ENCODE results near the gene TBCE. TPM values are rescaled to one million over a fixed set of nuclear protein-coding genes. Genes with fewer than 3 reads are reported as not detected.

Gene TBCE
- total RNA-seq, 2 experiments from 2014 or later, result 18.8 to 22.1 TPM

GRCh38 chr1:235329139-235329902, 37.9 kb upstream of the TBCE start:
- no peak overlapping the region for H3K4me3 Mint-ChIP-seq

GRCh38 chr1:235330918-235331285, 36.3 kb upstream of the TBCE start:
- peaks cover 13% of the 10 kb centered on the region for H3K36me3 Mint-ChIP-seq (ENCODE audit: low read depth)
- CTCF ChIA-PET, result interaction anchor here (0.6 to 2.7 kb wide), 6 partner anchors 14 to 225 kb away, joined by 3 to 17 read pairs (median 4); no protein-coding TSS in a partner anchor
- DNase-seq, result no peak
- no peak overlapping the region for H3K27ac Mint-ChIP-seq
- no peaks in the 10 kb centered on the region for H3K27me3 Mint-ChIP-seq (ENCODE audit: low read depth)
- peaks cover 26% of the 10 kb centered on the region for H3K4me1 Mint-ChIP-seq (ENCODE audit: low read depth)
- no peaks in the 10 kb centered on the region for H3K9me3 Mint-ChIP-seq
- intact Hi-C loops (cut with micrococcal nuclease), result no loop called here
- no peak overlapping the region for H3K4me3 Mint-ChIP-seq

More at GRCh38 chr1:235329139-235329902, 37.9 kb upstream of the TBCE start:
- DNase-seq, result peak; percentile 67
- Mint-ChIP-seq H3K36me3 (ENCODE audit: low read depth) (peaks cover 14% of the 10 kb centered on the region), H3K27ac (no peak overlapping the region), H3K27me3 (ENCODE audit: low read depth) (no peaks in the 10 kb centered on the region), H3K9me3 (no peaks in the 10 kb centered on the region), H3K4me1 (ENCODE audit: low read depth) (peaks cover 30% of the 10 kb centered on the region)
- intact Hi-C loops (cut with micrococcal nuclease), result loop anchor here (1.0 to 5.0 kb wide), 9 partner anchors 76 to 955 kb away; partner anchors contain the start of gene TARBP1
- CTCF ChIA-PET, result interaction anchor here (0.6 to 2.7 kb wide), 7 partner anchors 11 to 98 kb away, joined by 3 to 17 read pairs (median 4); no protein-coding TSS in a partner anchor

GRCh38 chr1:235331401-235331800, 35.8 kb upstream of the TBCE start:
- Mint-ChIP-seq H3K27ac (no peak overlapping the region), H3K36me3 (ENCODE audit: low read depth) (peaks cover 14% of the 10 kb centered on the region), H3K4me3 (no peak overlapping the region), H3K27me3 (ENCODE audit: low read depth) (no peaks in the 10 kb centered on the region), H3K9me3 (no peaks in the 10 kb centered on the region), H3K4me1 (ENCODE audit: low read depth) (peaks cover 27% of the 10 kb centered on the region)
- no peak for DNase-seq
- CTCF ChIA-PET, result interaction anchor here (0.6 to 2.7 kb wide), 6 partner anchors 14 to 226 kb away, joined by 3 to 17 read pairs (median 4); no protein-coding TSS in a partner anchor
- intact Hi-C loops (cut with micrococcal nuclease), result no loop called here

DNA sequence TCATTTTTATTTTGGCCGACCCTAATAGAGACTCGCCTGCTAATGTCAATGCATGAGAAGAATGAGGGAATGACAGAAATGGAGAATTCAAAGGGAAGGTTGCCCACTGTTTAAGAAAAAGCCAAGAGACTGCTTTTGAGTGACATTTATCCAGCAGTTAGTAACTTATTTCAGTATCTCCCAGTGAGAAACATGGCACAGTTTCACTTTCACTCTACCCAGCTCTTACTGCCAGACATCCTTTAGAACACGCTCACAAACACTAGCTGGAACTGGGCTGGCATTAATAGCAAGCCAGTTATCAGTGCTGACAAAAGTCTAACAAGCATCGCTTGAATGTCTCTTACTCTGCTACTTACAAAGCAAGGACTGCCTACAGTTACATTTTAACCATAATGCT, 30.3 kb upstream of the TBCE start:
- DNase-seq, result peak; percentile 23
- CTCF ChIA-PET, result interaction anchor here (0.5 to 3.3 kb wide), 3 partner anchors 21 to 123 kb away, joined by 3 to 9 read pairs (median 7); no protein-coding TSS in a partner anchor
- intact Hi-C loops (cut with micrococcal nuclease), result loop anchor here (1.0 kb wide), 1 partner anchor 233 kb away; no protein-coding TSS in a partner anchor
- Mint-ChIP-seq H3K9me3 (no peaks in the 10 kb centered on the region), H3K4me1 (ENCODE audit: low read depth) (peaks cover 38% of the 10 kb centered on the region), H3K36me3 (ENCODE audit: low read depth) (peaks cover 14% of the 10 kb centered on the region), H3K4me3 (peak overlapping the region; percentile 37), H3K27ac (peak overlapping the region; percentile 74), H3K27me3 (ENCODE audit: low read depth) (no peaks in the 10 kb centered on the region)

GRCh38 chr1:235339746-235340145, 27.5 kb upstream of the TBCE start:
- H3K27me3 Mint-ChIP-seq (ENCODE audit: low read depth), result no peaks in the 10 kb centered on the region
- H3K4me3 Mint-ChIP-seq, result no peak overlapping the region
- CTCF ChIA-PET, result interaction anchor here (0.6 to 2.7 kb wide), 3 partner anchors 32 to 77 kb away, joined by 4 to 11 read pairs (median 4); no protein-coding TSS in a partner anchor
- peaks cover 22% of the 10 kb centered on the region for H3K36me3 Mint-ChIP-seq (ENCODE audit: low read depth)
- H3K4me1 Mint-ChIP-seq (ENCODE audit: low read depth), result peaks cover 30% of the 10 kb centered on the region
- DNase-seq, result no peak
- H3K9me3 Mint-ChIP-seq, result no peaks in the 10 kb centered on the region
- no peak overlapping the region for H3K27ac Mint-ChIP-seq
- intact Hi-C loops (cut with micrococcal nuclease), result no loop called here

DNA sequence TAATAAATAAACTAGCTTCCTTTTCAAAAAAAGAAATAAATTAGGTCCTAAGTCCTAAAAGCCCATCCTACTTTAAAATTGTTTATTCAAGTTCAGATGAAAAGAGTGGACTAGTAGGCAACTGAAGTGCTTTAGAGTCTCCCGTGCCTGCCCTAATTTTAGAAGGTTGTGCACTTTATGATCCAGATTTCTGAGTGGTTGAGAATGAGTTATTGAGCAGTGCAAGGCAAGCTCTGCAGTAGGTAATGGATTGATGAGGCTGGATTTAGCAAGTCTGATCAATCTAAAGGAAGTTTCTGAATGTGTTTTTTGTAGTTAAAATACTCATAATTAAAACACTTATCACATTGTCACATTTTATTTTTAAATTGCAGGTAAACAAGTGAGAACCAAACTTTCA, 25.9 kb upstream of the TBCE start:
- Mint-ChIP-seq H3K27ac (no peak overlapping the region), H3K4me3 (no peak overlapping the region), H3K27me3 (ENCODE audit: low read depth) (no peaks in the 10 kb centered on the region), H3K9me3 (no peaks in the 10 kb centered on the region), H3K4me1 (ENCODE audit: low read depth) (peaks cover 27% of the 10 kb centered on the region), H3K36me3 (ENCODE audit: low read depth) (peaks cover 21% of the 10 kb centered on the region)
- intact Hi-C loops (cut with micrococcal nuclease), result no loop called here
- CTCF ChIA-PET, result interaction anchor here (0.6 to 2.7 kb wide), 4 partner anchors 24 to 237 kb away, joined by 3 to 11 read pairs (median 4); no protein-coding TSS in a partner anchor
- no peak for DNase-seq

GRCh38 chr1:235342039-235342438, 25.2 kb upstream of the TBCE start:
- intact Hi-C loops (cut with micrococcal nuclease), result no loop called here
- no peak for DNase-seq
- CTCF ChIA-PET, result interaction anchor here (0.6 to 1.4 kb wide), 3 partner anchors 23 to 237 kb away, joined by 3 to 4 read pairs (median 4); no protein-coding TSS in a partner anchor
- peaks cover 20% of the 10 kb centered on the region for H3K36me3 Mint-ChIP-seq (ENCODE audit: low read depth)
- H3K9me3 Mint-ChIP-seq, result no peaks in the 10 kb centered on the region
- no peaks in the 10 kb centered on the region for H3K27me3 Mint-ChIP-seq (ENCODE audit: low read depth)
- peak overlapping the region; percentile 0 for H3K27ac Mint-ChIP-seq
- H3K4me3 Mint-ChIP-seq, result no peak overlapping the region
- H3K4me1 Mint-ChIP-seq (ENCODE audit: low read depth), result peaks cover 21% of the 10 kb centered on the region

- intact Hi-C loops (cut with micrococcal nuclease), result no loop called here
- no peak for DNase-seq
- no peaks in the 10 kb centered on the region for H3K27me3 Mint-ChIP-seq (ENCODE audit: low read depth)
- H3K4me3 Mint-ChIP-seq, result no peak overlapping the region
- H3K9me3 Mint-ChIP-seq, result no peaks in the 10 kb centered on the region
- H3K27ac Mint-ChIP-seq, result peak overlapping the region; percentile 0
- peaks cover 20% of the 10 kb centered on the region for H3K36me3 Mint-ChIP-seq (ENCODE audit: low read depth)
- peaks cover 18% of the 10 kb centered on the region for H3K4me1 Mint-ChIP-seq (ENCODE audit: low read depth)
- CTCF ChIA-PET, result interaction anchor here (0.6 to 1.4 kb wide), 2 partner anchors 71 to 238 kb away, joined by 4 read pairs; no protein-coding TSS in a partner anchor
Observed at GRCh38 chr1:235342471-235342870, 24.8 kb upstream of the TBCE start.

DNA sequence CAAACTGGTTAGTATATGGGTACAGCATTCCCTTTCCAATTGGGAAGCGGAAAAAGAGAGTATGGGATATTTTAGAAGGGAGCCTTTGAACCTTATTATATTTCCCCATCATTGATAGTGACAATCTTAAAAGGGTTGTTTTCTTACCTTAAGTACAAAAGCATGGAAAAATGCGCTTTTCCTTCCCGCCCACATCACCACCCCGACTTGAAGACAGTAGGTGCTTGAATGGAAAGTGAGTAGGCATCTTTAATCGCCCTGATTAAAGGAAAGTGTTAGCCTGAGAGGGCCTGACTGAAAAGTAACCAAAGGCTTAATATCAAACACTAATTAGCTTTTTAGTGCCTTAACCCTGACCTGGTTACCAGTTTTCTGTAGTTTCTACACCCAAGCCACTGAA, 23.5 kb upstream of the TBCE start:
- H3K4me1 Mint-ChIP-seq (ENCODE audit: low read depth), result peaks cover 16% of the 10 kb centered on the region
- no peak for DNase-seq
- no peak overlapping the region for H3K4me3 Mint-ChIP-seq
- peaks cover 17% of the 10 kb centered on the region for H3K36me3 Mint-ChIP-seq (ENCODE audit: low read depth)
- intact Hi-C loops (cut with micrococcal nuclease), result no loop called here
- peak overlapping the region; percentile 41 for H3K27ac Mint-ChIP-seq
- no peaks in the 10 kb centered on the region for H3K27me3 Mint-ChIP-seq (ENCODE audit: low read depth)
- no peaks in the 10 kb centered on the region for H3K9me3 Mint-ChIP-seq
- CTCF ChIA-PET, result interaction anchor here (0.8 kb wide), 1 partner anchor 239 kb away, joined by 5 read pairs; no protein-coding TSS in a partner anchor

DNA sequence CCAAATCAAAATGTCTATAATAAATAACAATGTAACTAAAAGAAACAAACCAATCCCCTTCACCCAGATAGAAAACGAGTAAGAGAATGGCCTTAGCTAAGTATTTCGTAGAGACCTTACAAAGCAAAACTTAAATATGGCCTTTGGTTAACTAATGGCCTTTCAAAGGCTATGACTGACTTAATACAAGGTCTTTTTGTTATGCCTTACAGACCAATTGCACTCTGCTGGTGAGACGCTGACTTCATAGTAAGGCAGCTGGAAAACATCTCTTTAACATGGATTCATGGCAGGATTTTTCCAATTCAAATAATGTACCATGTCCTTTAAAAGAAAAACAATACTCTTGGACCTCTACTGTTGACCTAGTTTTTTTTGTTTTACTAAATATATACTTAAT, 15.8 kb upstream of the TBCE start:
- no peak overlapping the region for H3K27ac Mint-ChIP-seq
- no peaks in the 10 kb centered on the region for H3K27me3 Mint-ChIP-seq (ENCODE audit: low read depth)
- no peaks in the 10 kb centered on the region for H3K9me3 Mint-ChIP-seq
- H3K4me3 Mint-ChIP-seq, result no peak overlapping the region
- peaks cover 3% of the 10 kb centered on the region for H3K36me3 Mint-ChIP-seq (ENCODE audit: low read depth)
- DNase-seq, result no peak
- CTCF ChIA-PET, result interaction anchor here (0.6 kb wide), 2 partner anchors 102 to 156 kb away, joined by 3 read pairs; no protein-coding TSS in a partner anchor
- intact Hi-C loops (cut with micrococcal nuclease), result no loop called here
- no peaks in the 10 kb centered on the region for H3K4me1 Mint-ChIP-seq (ENCODE audit: low read depth)

GRCh38 chr1:235351898-235352297, 15.3 kb upstream of the TBCE start:
- CTCF ChIA-PET, result interaction anchor here (0.6 kb wide), 1 partner anchor 156 kb away, joined by 3 read pairs; no protein-coding TSS in a partner anchor
- H3K4me1 Mint-ChIP-seq (ENCODE audit: low read depth), result no peaks in the 10 kb centered on the region
- H3K4me3 Mint-ChIP-seq, result no peak overlapping the region
- DNase-seq, result no peak
- intact Hi-C loops (cut with micrococcal nuclease), result no loop called here
- no peaks in the 10 kb centered on the region for H3K9me3 Mint-ChIP-seq
- no peaks in the 10 kb centered on the region for H3K27me3 Mint-ChIP-seq (ENCODE audit: low read depth)
- peaks cover 1% of the 10 kb centered on the region for H3K36me3 Mint-ChIP-seq (ENCODE audit: low read depth)
- no peak overlapping the region for H3K27ac Mint-ChIP-seq

DNA sequence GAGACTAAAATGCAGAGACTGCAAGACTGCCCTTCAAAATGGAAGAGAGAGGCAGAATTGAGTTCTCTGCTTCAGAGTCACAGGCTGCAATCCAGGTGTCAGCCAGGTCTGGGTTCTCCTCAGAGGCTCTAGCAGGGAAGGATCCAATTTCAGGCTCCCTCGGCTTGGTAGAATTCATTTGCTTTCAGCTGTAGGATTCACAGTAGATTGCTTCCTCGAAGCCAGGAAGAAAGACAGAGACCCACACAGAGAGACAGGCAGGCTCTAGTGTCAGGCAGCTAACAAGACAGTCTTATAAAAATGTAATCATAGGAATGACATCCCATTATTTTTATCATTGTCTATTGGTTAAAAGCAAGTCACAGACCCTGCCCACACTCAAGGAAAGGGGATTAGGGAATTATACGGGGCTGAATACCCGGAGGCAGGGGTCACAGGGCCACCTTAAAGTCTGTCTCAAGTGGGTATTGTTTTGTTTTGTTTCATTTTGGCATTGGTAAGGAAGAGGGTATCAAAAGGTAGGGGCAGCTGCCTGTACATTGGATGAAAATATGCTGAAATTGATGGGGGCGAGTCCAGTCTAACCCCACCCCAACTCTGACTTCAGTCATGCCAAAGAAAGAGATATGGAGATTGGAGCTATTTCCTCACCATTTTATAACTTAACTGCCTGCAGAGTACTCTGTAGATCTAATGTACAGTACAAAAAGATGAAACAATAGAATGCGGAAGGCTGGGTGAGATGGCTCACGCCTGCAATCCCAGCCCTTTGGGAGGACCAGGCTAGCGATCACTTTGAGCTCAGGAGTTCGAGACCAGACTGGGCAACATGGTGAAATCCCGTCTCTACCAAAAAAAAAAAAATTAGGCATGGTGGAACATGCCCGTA, 9.5 kb upstream of the TBCE start:
- Mint-ChIP-seq H3K9me3 (no peaks in the 10 kb centered on the region), H3K36me3 (ENCODE audit: low read depth) (no peaks in the 10 kb centered on the region), H3K4me1 (ENCODE audit: low read depth) (no peaks in the 10 kb centered on the region), H3K4me3 (no peak overlapping the region), H3K27ac (no peak overlapping the region), H3K27me3 (ENCODE audit: low read depth) (no peaks in the 10 kb centered on the region)
- intact Hi-C loops (cut with micrococcal nuclease), result no loop called here
- DNase-seq, result no peak
- CTCF ChIA-PET, result interaction anchor here (0.6 to 0.7 kb wide), 4 partner anchors 14 to 173 kb away, joined by 3 to 7 read pairs (median 3); no protein-coding TSS in a partner anchor
